GM18505 (cell line): ENCODE results near the gene GAS5.
"Not testable (repeated sequence)": the region's sequence is repeated elsewhere in the genome, so short reads cannot be mapped to it uniquely, and the experiment has no call there.

Experiments used
- ATAC-seq: cut with Tn5 transposase; IDR thresholded peaks from one replicate; pipeline ENCODE4 v1.9.1; 2021; ENCODE audit not compliant: unreplicated experiment
- POLR2A ChIP-seq: IDR thresholded peaks from 4 replicates; pipeline ENCODE4 v1.6.1; 2011; ENCODE audit warnings: borderline replicate concordance; ENCODE audit not compliant: insufficient read depth, insufficient read length; ENCODE audit errors: extremely low read depth

Gene GAS5

GRCh38 chr1:173865468-173866164 lies 2.2 kb downstream of the GAS5 start:
- TF ChIP-seq POLR2A = peak; percentile 14
- ATAC-seq = no peak

GRCh38 chr1:173864179-173864867 lies 3.5 kb downstream of the GAS5 start:
- ATAC-seq = no peak
- TF ChIP-seq POLR2A = peak; percentile 21

DNA sequence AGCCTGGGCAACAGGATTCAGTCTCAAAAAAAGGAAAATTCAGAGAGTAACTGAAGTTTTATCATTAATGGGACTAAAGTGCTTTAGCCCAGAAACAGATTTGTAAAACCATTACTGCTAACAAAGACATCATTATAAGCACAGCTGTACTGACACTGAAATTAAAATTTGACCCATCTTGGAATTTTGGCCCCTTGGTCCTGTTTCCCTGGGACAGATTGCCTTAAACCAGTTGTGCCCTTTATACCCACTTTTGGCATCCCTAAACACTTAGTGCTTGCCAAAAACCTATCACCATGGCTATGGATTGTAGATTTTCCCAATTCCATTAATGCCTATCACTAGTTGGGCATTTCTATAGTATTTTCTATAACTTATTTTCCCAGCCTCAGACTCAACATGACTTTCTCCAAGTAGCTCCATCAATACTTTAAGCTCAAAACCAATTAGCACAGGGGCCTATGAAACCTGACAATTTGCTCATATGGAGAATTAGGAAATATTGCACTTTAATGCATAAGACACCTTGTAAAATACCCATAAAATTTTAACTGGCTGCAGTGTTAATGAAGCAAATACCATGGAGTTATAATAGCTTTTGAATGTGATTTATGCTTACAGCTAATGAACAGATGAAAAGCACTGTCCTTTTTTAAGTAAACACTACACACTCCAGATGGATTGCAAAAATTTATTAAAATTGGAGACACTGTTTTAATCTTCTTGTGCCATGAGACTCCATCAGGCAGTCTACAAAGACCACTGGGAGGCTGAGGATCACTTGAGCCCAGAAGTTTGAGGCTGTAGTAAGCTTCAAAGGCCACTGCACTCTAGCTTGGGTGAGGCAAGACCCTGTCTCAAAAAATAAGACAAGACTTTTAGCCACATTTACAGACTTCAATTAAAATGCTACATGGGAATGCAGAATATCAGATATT lies 4.3 kb downstream of the GAS5 start:
- no peak for ATAC-seq
- peak; percentile 58 for TF ChIP-seq POLR2A

- TF ChIP-seq POLR2A = no peak
- no peak for ATAC-seq
Observed at GRCh38 chr1:173862769-173863223, 5.0 kb downstream of the GAS5 start.

GRCh38 chr1:173862146-173862768 lies 5.5 kb downstream of the GAS5 start:
- ATAC-seq = not testable (repeated sequence)

DNA sequence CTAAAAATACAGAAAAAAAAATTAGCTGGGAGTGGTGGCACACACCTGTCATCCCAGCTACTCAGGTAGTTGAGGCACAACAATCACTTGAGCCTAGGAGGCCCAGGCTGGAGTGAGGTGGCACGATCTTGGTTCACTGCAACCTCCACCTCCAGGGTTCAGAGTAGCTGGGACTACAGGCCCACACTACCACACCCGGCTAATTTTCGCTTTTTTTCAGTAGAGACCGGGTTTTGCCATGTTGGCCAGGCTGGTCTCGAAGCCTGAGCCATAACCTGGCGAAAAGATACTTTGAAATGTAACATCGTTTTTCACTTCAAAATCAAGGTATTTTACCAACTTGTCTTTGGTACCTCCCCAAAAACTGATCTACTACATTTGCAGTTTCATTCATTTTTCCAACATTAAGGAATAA lies 6.1 kb downstream of the GAS5 start:
- no peak for ATAC-seq

DNA sequence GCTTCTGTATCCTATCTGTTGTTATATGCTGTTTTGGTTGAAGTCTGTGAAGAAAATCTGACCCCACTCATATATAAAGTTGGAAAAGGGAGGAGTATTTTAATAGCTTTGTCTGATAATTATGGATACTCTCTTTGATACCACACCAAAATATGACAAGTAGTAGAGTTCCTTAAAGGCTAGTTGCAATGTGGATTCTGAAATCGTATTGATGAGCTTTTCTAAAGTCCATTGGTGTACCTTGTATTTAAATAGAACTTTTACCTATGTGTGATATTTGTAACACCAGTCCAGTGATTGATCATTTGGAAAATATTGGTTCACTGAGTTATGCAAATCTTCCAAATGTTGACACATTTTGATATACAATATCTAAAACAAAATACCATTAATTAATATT lies 7.7 kb downstream of the GAS5 start:
- ATAC-seq = no peak
- TF ChIP-seq POLR2A = no peak

More for the DNA sequence above, 6.1 kb downstream of the GAS5 start:
- peak; percentile 28 for TF ChIP-seq POLR2A

GRCh38 chr1:173859547-173859946 lies 8.2 kb downstream of the GAS5 start:
- not testable (repeated sequence) for ATAC-seq

DNA sequence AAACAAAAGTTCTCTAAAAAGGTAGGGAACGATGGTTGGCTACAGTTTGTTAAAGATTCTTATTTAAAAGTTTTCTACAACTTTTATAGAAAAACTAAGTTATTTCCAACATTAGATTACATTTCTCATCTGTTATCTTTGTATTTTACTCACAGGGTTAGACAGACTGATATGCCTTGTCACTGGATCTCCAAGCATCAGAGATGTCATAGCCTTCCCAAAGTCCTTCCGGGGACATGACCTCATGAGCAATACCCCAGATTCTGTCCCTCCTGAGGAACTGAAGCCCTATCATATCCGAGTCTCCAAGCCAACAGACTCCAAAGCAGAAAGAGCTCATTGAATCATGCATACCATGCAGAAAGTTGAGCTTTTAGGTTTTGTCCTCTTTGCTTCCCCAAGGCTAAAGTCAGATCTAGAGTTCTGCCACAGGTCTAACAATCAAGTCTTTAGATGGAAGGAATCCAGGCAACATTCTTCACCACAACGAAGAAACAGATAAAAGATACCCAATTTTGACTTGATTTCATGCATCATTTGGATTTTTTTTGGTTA lies 10.3 kb downstream of the GAS5 start:
- no peak for ATAC-seq

DNA sequence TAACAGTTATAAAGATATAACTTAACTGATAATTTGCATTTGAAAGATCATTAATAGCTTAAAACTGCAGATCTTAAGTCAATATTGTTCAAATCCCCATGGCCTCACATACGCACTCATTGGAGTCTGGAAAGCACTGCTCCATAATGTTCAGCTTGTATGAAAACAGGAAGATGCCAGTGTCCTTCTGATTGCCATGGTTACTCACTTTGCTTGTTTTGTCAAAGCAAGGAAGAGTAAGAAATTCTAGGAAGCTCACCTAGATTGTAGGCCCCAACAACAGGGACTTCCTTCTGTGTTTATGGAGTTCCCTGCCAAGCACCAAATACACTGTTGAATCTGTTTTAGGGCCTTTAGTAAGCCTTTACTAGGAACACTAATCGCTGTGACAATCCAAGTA lies 10.9 kb downstream of the GAS5 start:
- ATAC-seq = no peak
- TF ChIP-seq POLR2A = no peak

More for the DNA sequence above, 10.3 kb downstream of the GAS5 start:
- no peak for TF ChIP-seq POLR2A

DNA sequence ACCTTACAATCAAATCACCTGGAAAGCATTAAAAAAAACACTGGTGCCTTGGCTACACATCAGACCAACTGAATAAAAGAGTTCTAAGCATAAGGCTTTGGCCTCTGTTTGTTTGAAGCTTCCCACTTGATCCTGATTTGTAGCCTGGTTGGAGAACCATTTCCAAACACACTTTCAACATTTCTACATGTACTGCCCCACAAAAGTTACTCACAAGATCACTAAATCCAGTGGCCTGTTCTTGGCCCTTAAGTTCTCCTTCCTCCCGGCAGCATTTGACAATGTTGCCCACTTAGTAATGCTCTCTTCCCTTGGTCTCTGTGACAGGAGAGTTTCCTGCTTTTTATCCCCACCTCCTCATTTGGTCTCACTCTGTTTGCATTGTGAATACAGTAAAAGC lies 11.8 kb downstream of the GAS5 start:
- no peak for TF ChIP-seq POLR2A
- ATAC-seq = no peak

- no peak for TF ChIP-seq POLR2A
Observed at GRCh38 chr1:173853074-173853473, 14.7 kb downstream of the GAS5 start.

GRCh38 chr1:173852105-173852504 lies 15.7 kb downstream of the GAS5 start:
- no peak for TF ChIP-seq POLR2A
- no peak for ATAC-seq

More at GRCh38 chr1:173853074-173853473, 14.7 kb downstream of the GAS5 start:
- no peak for ATAC-seq

GRCh38 chr1:173832748-173833147 lies 35.0 kb downstream of the GAS5 start:
- no peak for TF ChIP-seq POLR2A
- ATAC-seq = no peak
